Activated CD4-positive, alpha-beta T cell treated with anti-CD3 and anti-CD28 coated beads, Interleukin-2, amount 10 ng/mL, durations not matched to agents 24 days and 14 days (primary cell): ENCODE results near the gene COQ2. TPM values are rescaled to one million over a fixed set of nuclear protein-coding genes. Genes with fewer than 3 reads are reported as not detected.

ENCODE experiments used
- DNase-seq: peaks from one replicate; pipeline ENCODE4 v3.0.0; 2022
- H3K27ac Mint-ChIP-seq: one replicate; pipeline ENCODE4 v1.8.0; 2022; ENCODE audit warnings: mild to moderate bottlenecking, mixed read lengths
- H3K27me3 Mint-ChIP-seq: one replicate; pipeline ENCODE4 v1.8.0; 2022; ENCODE audit warnings: mixed read lengths
- H3K36me3 Mint-ChIP-seq: one replicate; pipeline ENCODE4 v1.8.0; 2022; ENCODE audit warnings: low read depth, mild to moderate bottlenecking, mixed read lengths
- H3K4me1 Mint-ChIP-seq: one replicate; pipeline ENCODE4 v1.8.0; 2021; ENCODE audit warnings: mixed read lengths
- H3K4me3 Mint-ChIP-seq: one replicate; pipeline ENCODE4 v1.8.0; 2022; ENCODE audit warnings: mild to moderate bottlenecking, moderate library complexity, mixed read lengths
- H3K9me3 Mint-ChIP-seq: one replicate; pipeline ENCODE4 v1.8.0; 2021; ENCODE audit warnings: mixed read lengths
- intact Hi-C: fragments of 100-400 bp; cut with micrococcal nuclease; formaldehyde crosslinking; loops from one replicate; pipeline ENCODE4 v1.15.1; 2023
- total RNA-seq: library from RNA; stranded (reverse); gene quantifications from 2 replicates; pipeline ENCODE4 v1.2.3, GENCODE V29; 2022

The COQ2 gene
- total RNA-seq, 1 donor from 2014 or later, result 20.7 TPM

DNA sequence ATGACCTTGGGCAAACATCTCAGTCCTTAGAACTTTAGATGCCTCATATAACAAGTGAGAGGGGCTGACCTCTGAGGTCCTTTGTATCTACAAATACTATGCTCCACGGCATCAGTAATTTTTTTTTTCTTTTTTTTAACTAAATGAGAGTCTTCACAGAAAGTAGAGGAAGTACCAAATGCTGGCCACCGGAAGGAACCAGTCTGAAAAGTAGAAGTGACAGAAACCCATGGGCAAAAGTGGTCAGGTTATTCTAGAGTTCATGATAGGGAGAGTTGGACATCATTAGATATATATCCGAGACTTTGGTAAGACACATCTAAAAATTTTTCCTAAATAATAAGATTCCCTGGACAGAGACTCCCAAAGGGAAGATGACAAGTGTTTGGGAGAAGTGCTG lies 53.7 kb downstream of the COQ2 start:
- DNase-seq, result no peak
- H3K4me1 Mint-ChIP-seq, result peaks cover 49% of the 10 kb centered on the region
- H3K4me3 Mint-ChIP-seq, result no peak overlapping the region
- no peak overlapping the region for H3K27ac Mint-ChIP-seq
- H3K36me3 Mint-ChIP-seq, result peaks cover 23% of the 10 kb centered on the region
- peaks cover 11% of the 10 kb centered on the region for H3K9me3 Mint-ChIP-seq
- H3K27me3 Mint-ChIP-seq, result peaks cover 7% of the 10 kb centered on the region
- intact Hi-C loops, result loop anchor here (1.0 to 5.0 kb wide), 4 partner anchors 12 to 329 kb away; partner anchors contain the start of gene THAP9

DNA sequence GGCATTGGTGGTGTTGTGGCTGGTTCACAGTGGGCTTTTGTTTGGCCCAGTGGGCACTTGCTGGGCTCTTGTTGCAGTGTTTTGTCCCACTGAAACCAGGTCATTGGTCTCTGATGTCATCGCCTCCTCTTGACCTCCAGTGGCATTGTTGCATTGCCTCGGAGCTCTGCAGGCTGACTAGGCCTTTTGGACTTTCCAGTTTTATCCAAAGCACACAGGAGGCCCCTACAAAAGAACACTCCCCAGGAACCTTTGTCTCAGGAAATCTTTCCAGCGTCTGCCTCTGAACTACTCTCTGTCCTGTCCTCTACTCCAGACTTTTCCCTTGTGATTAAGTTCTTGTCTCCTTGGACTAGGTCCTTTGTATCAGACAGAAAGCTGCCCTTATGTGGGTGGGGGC lies 54.8 kb downstream of the COQ2 start:
- H3K4me1 Mint-ChIP-seq, result peaks cover 43% of the 10 kb centered on the region
- peaks cover 12% of the 10 kb centered on the region for H3K27me3 Mint-ChIP-seq

DNA sequence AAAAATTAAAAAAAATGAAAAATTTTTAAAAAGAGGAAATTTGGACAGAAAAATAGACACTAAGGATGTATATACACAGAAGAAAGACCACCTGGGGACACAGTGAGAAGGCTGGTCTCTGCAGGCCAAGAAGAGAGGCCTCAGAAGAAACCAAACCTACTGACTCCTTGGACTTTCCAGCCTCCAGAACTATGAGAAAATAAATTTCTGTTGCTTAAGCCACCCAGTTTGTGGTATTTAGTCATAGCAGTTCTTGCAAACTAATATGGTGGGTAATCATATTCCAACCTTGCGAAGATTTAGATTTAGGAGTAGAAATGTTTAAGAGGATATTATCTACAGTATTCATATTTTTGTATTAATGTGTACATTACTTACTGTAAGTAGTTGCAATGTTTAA lies 56.4 kb downstream of the COQ2 start:
- H3K4me3 Mint-ChIP-seq, result no peak overlapping the region
- H3K27ac Mint-ChIP-seq, result no peak overlapping the region
- DNase-seq, result no peak
- H3K9me3 Mint-ChIP-seq, result peaks cover 11% of the 10 kb centered on the region
- peaks cover 10% of the 10 kb centered on the region for H3K27me3 Mint-ChIP-seq
- H3K36me3 Mint-ChIP-seq, result peaks cover 17% of the 10 kb centered on the region
- peaks cover 45% of the 10 kb centered on the region for H3K4me1 Mint-ChIP-seq
- intact Hi-C loops, result no loop called here

More for the DNA sequence above, 54.8 kb downstream of the COQ2 start:
- intact Hi-C loops, result loop anchor here (2.0 to 5.0 kb wide), 2 partner anchors 47 to 327 kb away; partner anchors contain the start of gene THAP9
- Mint-ChIP-seq H3K36me3 (peaks cover 17% of the 10 kb centered on the region), H3K9me3 (peaks cover 11% of the 10 kb centered on the region), H3K27ac (no peak overlapping the region), H3K4me3 (no peak overlapping the region)
- no peak for DNase-seq

DNA sequence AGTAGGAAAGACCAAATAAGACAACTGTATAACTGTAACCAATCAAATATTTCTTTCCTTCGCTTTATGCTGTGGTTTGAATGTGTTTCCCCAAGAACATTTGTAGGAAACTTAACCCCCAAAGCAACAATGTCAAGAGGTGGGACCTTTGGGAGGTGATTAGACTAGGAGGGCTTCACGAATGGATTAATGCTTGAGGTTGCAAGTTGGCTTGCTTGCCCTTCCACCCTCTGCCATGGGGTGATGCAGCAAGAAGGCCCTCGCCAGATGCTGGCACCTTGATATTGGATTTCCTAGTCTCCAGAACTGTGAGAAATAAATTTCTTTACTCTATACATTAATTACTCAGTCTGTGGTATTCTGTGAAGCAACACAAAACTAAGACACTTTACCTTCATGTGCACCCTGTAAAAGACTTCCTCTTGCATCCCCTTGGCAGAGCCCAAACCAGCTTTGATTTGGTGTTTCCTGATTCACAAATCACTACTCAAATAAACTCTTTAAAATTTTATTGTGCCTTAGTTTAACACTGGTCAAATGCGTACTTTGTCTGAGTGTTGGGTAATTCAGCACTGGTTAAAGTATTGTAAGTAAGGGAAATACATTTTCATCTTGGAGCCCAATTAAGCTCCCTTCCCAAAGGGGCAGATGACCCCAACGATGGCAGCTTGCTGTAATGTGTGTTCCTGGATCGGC lies 59.9 kb downstream of the COQ2 start:
- peaks cover 4% of the 10 kb centered on the region for H3K9me3 Mint-ChIP-seq
- intact Hi-C loops, result no loop called here

DNA sequence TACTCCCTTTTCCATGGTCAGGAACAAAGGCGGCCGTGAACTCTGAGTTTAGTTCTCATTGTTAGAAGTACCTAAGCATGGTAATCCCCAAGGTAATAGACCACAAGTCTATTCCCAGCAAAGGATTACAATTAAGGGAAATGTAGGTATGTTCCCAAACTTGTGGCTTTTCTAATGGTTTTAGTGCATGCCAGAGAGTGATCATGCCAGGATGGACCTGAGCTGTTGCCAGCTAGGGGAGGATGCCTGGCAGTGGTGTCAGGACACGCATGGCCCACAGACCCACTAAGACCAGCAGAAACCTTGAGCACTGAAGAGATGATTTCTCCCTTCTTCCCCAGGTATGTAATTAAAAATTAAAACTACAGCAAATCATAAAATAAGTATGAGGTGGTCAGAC lies 60.8 kb downstream of the COQ2 start:
- peaks cover 48% of the 10 kb centered on the region for H3K4me1 Mint-ChIP-seq
- H3K36me3 Mint-ChIP-seq, result peaks cover 11% of the 10 kb centered on the region
- H3K27me3 Mint-ChIP-seq, result peaks cover 9% of the 10 kb centered on the region
- no peak overlapping the region for H3K27ac Mint-ChIP-seq
- intact Hi-C loops, result no loop called here
- H3K9me3 Mint-ChIP-seq, result peaks cover 4% of the 10 kb centered on the region
- H3K4me3 Mint-ChIP-seq, result peak overlapping the region; percentile 17
- DNase-seq, result no peak

More for the DNA sequence above, 59.9 kb downstream of the COQ2 start:
- Mint-ChIP-seq H3K4me1 (peaks cover 39% of the 10 kb centered on the region), H3K27ac (no peak overlapping the region), H3K36me3 (peaks cover 14% of the 10 kb centered on the region), H3K27me3 (peaks cover 10% of the 10 kb centered on the region), H3K4me3 (no peak overlapping the region)
- DNase-seq, result peak; percentile 65

DNA sequence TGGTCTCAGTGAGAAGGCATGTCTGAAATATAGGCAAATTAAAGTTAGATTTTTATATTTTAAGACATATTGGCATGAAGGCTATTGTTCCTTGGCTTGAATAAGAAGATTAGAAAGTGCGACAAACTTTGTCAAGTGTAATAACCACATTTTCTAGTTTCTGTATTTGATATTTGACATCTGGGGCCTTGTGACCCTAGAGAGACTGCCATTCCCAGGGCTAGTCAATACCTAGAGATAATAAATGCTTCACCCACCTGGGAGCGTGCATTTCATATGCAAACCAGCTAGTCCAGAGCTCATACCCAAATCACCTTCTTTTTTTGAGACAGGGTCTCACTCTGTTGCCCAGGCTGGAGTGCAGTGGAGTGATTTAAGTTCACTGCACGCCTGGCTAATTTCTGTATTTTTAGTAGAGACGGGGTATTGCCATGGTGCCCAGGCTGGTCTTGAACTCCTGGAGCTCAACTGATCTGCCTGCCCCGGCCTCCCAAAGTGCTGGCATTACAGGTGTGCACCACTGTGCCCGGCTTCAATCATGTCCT lies 62.6 kb downstream of the COQ2 start:
- H3K4me3 Mint-ChIP-seq, result no peak overlapping the region
- DNase-seq, result no peak
- H3K4me1 Mint-ChIP-seq, result peaks cover 63% of the 10 kb centered on the region

DNA sequence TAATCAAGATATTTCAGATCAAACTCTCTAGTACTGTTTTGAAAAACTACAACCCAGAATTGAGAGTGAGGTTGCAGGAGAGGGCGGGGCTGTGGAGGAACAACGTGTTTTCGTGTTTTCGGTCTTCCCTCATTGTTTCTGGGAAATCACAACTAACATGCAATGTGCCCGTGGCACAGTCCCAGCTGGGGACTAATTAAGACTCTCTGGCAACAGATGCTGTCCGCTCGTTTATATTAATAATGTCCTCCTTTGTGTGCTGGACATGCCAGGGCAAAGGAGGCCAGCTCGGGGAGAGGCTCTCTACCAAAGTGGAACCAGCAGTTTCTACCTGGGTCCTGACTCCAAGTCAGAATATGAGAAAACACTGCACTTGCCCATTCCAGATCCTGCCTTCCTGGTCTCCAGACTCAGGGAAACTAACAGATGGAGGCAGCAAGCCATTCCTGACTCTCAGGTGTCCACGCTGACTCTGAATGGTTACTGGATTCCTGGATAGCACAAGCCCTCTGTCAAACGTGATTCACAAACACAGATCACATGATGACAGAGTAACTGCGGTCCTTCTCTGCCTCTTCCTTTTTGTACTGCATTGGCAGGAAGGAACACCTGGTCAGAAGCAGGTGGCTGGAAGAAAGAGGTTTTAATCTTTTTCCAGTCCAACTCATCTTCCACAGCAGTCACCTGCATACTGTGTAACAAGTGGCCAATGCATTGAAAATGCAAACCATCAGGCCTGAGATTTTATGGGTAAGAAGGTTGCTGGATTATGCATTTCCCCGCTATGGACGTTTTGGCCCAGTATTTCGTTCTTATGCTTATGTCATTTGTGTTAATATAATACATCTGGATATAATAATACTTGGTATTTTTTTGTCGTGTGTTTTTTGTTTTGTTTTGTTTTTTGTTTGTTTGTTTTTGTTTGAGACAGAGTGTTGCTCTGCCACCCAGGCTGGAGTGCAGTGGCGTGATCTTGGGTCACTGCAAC lies 65.0 kb downstream of the COQ2 start:
- Mint-ChIP-seq H3K4me1 (peaks cover 65% of the 10 kb centered on the region), H3K36me3 (peaks cover 7% of the 10 kb centered on the region), H3K4me3 (peak overlapping the region; percentile 79), H3K27me3 (no peaks in the 10 kb centered on the region), H3K9me3 (peaks cover 6% of the 10 kb centered on the region), H3K27ac (peak overlapping the region; percentile 87)
- intact Hi-C loops, result loop anchor here (1.0 to 5.0 kb wide), 9 partner anchors 12 to 314 kb away; partner anchors contain the start of genes COQ2 and HELQ
- DNase-seq, result peak; percentile 91

More for the DNA sequence above, 62.6 kb downstream of the COQ2 start:
- H3K27ac Mint-ChIP-seq, result no peak overlapping the region
- H3K9me3 Mint-ChIP-seq, result peaks cover 4% of the 10 kb centered on the region
- H3K27me3 Mint-ChIP-seq, result peaks cover 9% of the 10 kb centered on the region
- intact Hi-C loops, result no loop called here
- H3K36me3 Mint-ChIP-seq, result peaks cover 11% of the 10 kb centered on the region

DNA sequence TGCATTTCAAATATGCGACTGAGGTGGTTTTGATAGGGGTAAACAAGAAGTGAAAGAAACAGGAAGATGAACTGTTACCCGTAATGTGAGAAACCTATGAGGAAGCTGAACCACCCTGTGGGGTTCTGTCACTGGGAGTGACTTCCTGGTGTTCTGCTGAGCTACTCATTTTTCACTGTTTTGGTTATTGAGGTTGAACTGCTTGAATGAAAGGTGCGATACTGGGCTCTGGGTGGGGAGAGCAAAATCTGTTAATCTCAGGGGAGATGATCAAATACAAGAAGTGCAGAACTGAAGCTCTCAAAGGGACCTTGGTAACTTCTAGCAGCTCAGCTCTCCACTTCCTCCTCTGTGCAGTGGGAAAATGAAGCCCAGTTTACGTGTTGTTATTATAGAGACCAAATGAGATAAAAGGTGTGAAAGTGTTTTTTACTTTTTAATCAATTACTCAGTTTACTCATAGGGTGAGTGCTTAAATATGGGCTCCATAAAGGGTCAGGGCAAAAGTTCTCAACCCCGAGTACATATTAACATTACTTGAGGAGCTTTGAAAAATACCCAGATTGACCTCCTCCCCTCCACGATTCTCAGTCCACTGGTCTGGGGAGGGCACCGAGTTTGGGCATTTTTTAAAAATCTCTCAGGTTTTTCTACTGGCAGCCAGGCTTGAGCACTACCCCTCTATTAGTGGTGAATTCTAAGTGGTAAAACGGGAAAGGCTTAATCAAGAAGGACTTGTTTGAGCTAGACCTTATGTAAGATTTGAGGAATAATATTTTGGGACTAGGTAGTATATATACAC lies 66.7 kb downstream of the COQ2 start:
- peaks cover 10% of the 10 kb centered on the region for H3K9me3 Mint-ChIP-seq
- peak; percentile 92 for DNase-seq
- no peaks in the 10 kb centered on the region for H3K27me3 Mint-ChIP-seq
- peaks cover 66% of the 10 kb centered on the region for H3K4me1 Mint-ChIP-seq
- intact Hi-C loops, result loop anchor here (5.0 kb wide), 3 partner anchors 34 to 124 kb away; partner anchors contain the start of gene COQ2
- H3K27ac Mint-ChIP-seq, result peak overlapping the region; percentile 83
- H3K4me3 Mint-ChIP-seq, result peak overlapping the region; percentile 69
- H3K36me3 Mint-ChIP-seq, result peaks cover 4% of the 10 kb centered on the region

DNA sequence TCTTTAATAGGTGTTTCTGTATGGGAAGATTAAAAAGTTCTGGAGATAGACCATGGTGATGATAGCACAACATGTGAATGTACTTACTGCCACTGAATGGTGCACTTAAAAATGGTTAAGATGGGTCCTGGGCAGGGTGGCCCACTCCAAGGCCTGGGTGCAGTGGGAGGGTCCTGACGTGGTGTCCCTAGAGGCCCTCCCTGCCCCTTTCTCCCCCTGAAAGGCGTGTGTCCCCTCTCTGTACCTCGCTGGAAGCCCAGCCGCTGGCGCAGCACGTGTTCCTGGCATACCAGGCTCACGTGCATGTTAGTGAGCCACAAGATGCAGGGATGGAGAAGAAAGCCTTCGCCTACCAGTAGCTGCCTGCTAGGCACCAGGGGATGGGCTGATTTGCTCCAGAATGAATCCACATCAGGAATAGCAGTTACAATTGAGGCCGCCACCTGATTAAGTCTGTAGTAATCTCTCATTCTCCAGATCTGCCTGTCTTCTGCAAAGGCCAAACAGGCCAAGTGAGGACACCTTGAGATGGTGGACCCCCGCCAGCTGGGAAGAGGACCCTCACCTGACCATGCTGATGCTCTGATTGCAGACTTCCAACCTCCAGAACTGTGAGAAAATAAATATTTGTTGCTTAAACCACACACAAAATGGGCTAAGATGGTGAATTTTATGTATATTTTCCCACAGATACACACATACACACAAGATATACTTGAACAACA lies 67.5 kb downstream of the COQ2 start:
- H3K9me3 Mint-ChIP-seq, result peaks cover 10% of the 10 kb centered on the region
- H3K27me3 Mint-ChIP-seq, result no peaks in the 10 kb centered on the region
- H3K36me3 Mint-ChIP-seq, result no peaks in the 10 kb centered on the region
- H3K27ac Mint-ChIP-seq, result peak overlapping the region; percentile 83
- peak overlapping the region; percentile 69 for H3K4me3 Mint-ChIP-seq
- H3K4me1 Mint-ChIP-seq, result peaks cover 70% of the 10 kb centered on the region
- intact Hi-C loops, result loop anchor here (5.0 kb wide), 3 partner anchors 35 to 125 kb away; partner anchors contain the start of gene COQ2
- no peak for DNase-seq

DNA sequence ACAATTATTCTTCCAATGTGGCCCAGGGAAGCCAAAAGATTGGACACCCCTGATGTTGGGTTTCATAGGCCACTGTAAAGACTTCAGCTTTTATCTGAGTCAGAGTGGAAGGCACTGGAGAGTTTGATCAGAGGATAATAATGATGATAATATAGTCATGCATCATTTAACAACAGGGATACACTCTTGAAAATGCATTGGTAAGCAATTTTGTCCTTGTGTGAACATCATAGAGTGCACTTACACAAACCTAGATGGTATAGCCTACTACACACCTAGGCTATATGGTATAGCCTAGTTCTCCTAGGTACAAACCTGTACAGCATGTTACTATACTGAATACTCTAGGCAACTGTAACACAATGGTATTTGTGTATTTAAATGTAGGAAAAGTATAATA lies 70.5 kb downstream of the COQ2 start:
- Mint-ChIP-seq H3K27me3 (peaks cover 5% of the 10 kb centered on the region), H3K36me3 (no peaks in the 10 kb centered on the region), H3K27ac (no peak overlapping the region), H3K4me1 (peaks cover 61% of the 10 kb centered on the region), H3K4me3 (no peak overlapping the region), H3K9me3 (peaks cover 10% of the 10 kb centered on the region)
- DNase-seq, result no peak
- intact Hi-C loops, result loop anchor here (5.0 kb wide), 1 partner anchor 67 kb away; no protein-coding TSS in a partner anchor
